Hepatocyte (in vitro differentiated cells): Measurements from ENCODE around the gene MROH2A. TPM values are rescaled to one million over a fixed set of nuclear protein-coding genes. Genes with fewer than 3 reads are reported as not detected.

Source experiments
- DNase-seq: peaks from one replicate; pipeline ENCODE4 v3.0.0-alpha.2; 2016; ENCODE audit warnings: low spot score
- H2AFZ ChIP-seq: fragments of 200-600 bp; sonication (generic); 2 replicates; pipeline ENCODE4 v1.6.0; 2016; ENCODE audit warnings: antibody characterized with exemption, mild to moderate bottlenecking
- H3K27ac ChIP-seq: fragments of 200-600 bp; sonication (generic); 2 replicates; pipeline ENCODE4 v1.5.1; 2016; ENCODE audit warnings: mild to moderate bottlenecking
- H3K27me3 ChIP-seq: fragments of 200-600 bp; sonication (generic); 2 replicates; pipeline ENCODE4 v1.6.1; 2016
- H3K36me3 ChIP-seq: fragments of 200-600 bp; sonication (generic); replicated peaks from 2 replicates; pipeline ENCODE4 v1.5.1; 2016; ENCODE audit warnings: low read depth; ENCODE audit not compliant: insufficient read depth
- H3K4me1 ChIP-seq: fragments of 200-600 bp; sonication (generic); 2 replicates; pipeline ENCODE4 v1.5.1; 2016; ENCODE audit warnings: mild to moderate bottlenecking, moderate library complexity; ENCODE audit not compliant: insufficient read depth
- H3K4me2 ChIP-seq: fragments of 200-600 bp; sonication (generic); 2 replicates; pipeline ENCODE4 v1.6.0; 2016
- H3K4me3 ChIP-seq: fragments of 200-600 bp; sonication (generic); 2 replicates; pipeline ENCODE4 v1.5.1; 2016; ENCODE audit warnings: mild to moderate bottlenecking
- H3K79me2 ChIP-seq: fragments of 200-600 bp; sonication (generic); 2 replicates; pipeline ENCODE4 v1.6.0; 2017; ENCODE audit warnings: mild to moderate bottlenecking
- H3K9me2 ChIP-seq: fragments of 200-600 bp; sonication (generic); replicated peaks from 2 replicates; pipeline ENCODE4 v1.6.0; 2017; ENCODE audit warnings: mild to moderate bottlenecking; ENCODE audit not compliant: insufficient read depth
- H3K9me3 ChIP-seq: fragments of 200-600 bp; sonication (generic); 2 replicates; pipeline ENCODE4 v1.5.1; 2016; ENCODE audit warnings: low read depth, mild to moderate bottlenecking
- H4K20me1 ChIP-seq: fragments of 200-600 bp; sonication (generic); 2 replicates; pipeline ENCODE4 v1.6.0; 2016; ENCODE audit warnings: mild to moderate bottlenecking; ENCODE audit not compliant: insufficient read depth, poor library complexity, severe bottlenecking
- CTCF ChIP-seq: fragments of 200-600 bp; sonication (generic); IDR thresholded peaks from 2 replicates; pipeline ENCODE4 v1.5.1; 2016; ENCODE audit warnings: antibody characterized with exemption, mild to moderate bottlenecking; ENCODE audit not compliant: poor library complexity
- EZH2 ChIP-seq: fragments of 200-600 bp; sonication (generic); IDR thresholded peaks from 2 replicates; pipeline ENCODE4 v1.6.1; 2016; ENCODE audit warnings: antibody characterized with exemption, mild to moderate bottlenecking, borderline replicate concordance
- EZH2phosphoT487 ChIP-seq: fragments of 200-600 bp; sonication (generic); IDR thresholded peaks from one replicate; pipeline ENCODE4 v1.6.1; 2018; ENCODE audit warnings: antibody characterized with exemption, mild to moderate bottlenecking, low read depth, moderate library complexity; ENCODE audit not compliant: unreplicated experiment, severe bottlenecking
- WGBS: methylation state at CpG from one replicate; pipeline ENCODE4 v1.1.6; 2016; ENCODE audit warnings: low lambda C conversion rate; ENCODE audit errors: missing lambda C conversion rate; 5-methylcytosine and 5-hydroxymethylcytosine counted together
- polyA plus RNA-seq: library from polyadenylated mRNA; unstranded; fragments of >200 nt; fragmentation: Nextera tagmentation; extraction: Ambion mirVana; gene quantifications from 2 replicates; pipeline ENCODE4 v1.2.1, GENCODE V29; 2016
- total RNA-seq: library from RNA; depleted of rRNA; stranded (reverse); fragments of >200 nt; gene quantifications from 2 replicates; pipeline ENCODE4 v1.2.3, GENCODE V29; 2014

MROH2A gene
- total and polyA plus RNA-seq, 2 experiments from 2014 or later = not detected

- no peak overlapping the region for H3K27ac ChIP-seq
- H3K9me2 ChIP-seq = no peaks in the 10 kb centered on the region
- no peaks in the 10 kb centered on the region for H3K4me1 ChIP-seq
- WGBS = 98% methylated on average over 4 of the region's 4 CpGs
- H3K9me3 ChIP-seq = no peaks in the 10 kb centered on the region
- no peak overlapping the region for H3K4me2 ChIP-seq
- no peaks in the 10 kb centered on the region for H3K36me3 ChIP-seq
- no peak overlapping the region for H2AFZ ChIP-seq
- TF ChIP-seq EZH2 = no peak
- no peak for TF ChIP-seq EZH2phosphoT487
- TF ChIP-seq CTCF = no peak
- no peaks in the 10 kb centered on the region for H3K27me3 ChIP-seq
- H3K4me3 ChIP-seq = no peak overlapping the region
- no peaks in the 10 kb centered on the region for H4K20me1 ChIP-seq
- no peak for DNase-seq
- H3K79me2 ChIP-seq = peaks cover 5% of the 10 kb centered on the region
Measured at GRCh38 chr2:233858331-233858730, 80.2 kb downstream of the MROH2A start.

GRCh38 chr2:233862261-233862768 lies 84.2 kb downstream of the MROH2A start:
- Histone ChIP-seq H3K27me3 (no peaks in the 10 kb centered on the region), H3K4me3 (no peak overlapping the region), H4K20me1 (no peaks in the 10 kb centered on the region), H3K9me3 (no peaks in the 10 kb centered on the region), H3K4me1 (no peaks in the 10 kb centered on the region), H3K4me2 (no peak overlapping the region), H2AFZ (no peak overlapping the region), H3K27ac (no peak overlapping the region), H3K36me3 (no peaks in the 10 kb centered on the region), H3K79me2 (no peaks in the 10 kb centered on the region), H3K9me2 (no peaks in the 10 kb centered on the region)
- WGBS = 69% methylated on average over 4 of the region's 4 CpGs
- no peak for TF ChIP-seq EZH2
- no peak for TF ChIP-seq CTCF
- DNase-seq = no peak

GRCh38 chr2:233865838-233866237 lies 87.7 kb downstream of the MROH2A start:
- Histone ChIP-seq H4K20me1 (no peaks in the 10 kb centered on the region), H3K4me1 (no peaks in the 10 kb centered on the region), H3K36me3 (no peaks in the 10 kb centered on the region), H3K4me2 (no peak overlapping the region), H2AFZ (no peak overlapping the region), H3K4me3 (no peak overlapping the region), H3K79me2 (no peaks in the 10 kb centered on the region), H3K9me2 (no peaks in the 10 kb centered on the region), H3K27me3 (peaks cover 2% of the 10 kb centered on the region), H3K27ac (no peak overlapping the region), H3K9me3 (peaks cover 8% of the 10 kb centered on the region)
- whole genome bisulfite sequencing = 93% methylated on average over 3 of the region's 3 CpGs
- no peak for DNase-seq
- TF ChIP-seq CTCF (no peak), EZH2phosphoT487 (no peak), EZH2 (no peak)

- no peaks in the 10 kb centered on the region for H3K36me3 ChIP-seq
- H4K20me1 ChIP-seq = no peaks in the 10 kb centered on the region
- over 99% methylated on average over 11 of the region's 11 CpGs for WGBS
- H3K4me1 ChIP-seq = no peaks in the 10 kb centered on the region
- H3K9me3 ChIP-seq = peaks cover 8% of the 10 kb centered on the region
- no peak overlapping the region for H3K4me3 ChIP-seq
- H2AFZ ChIP-seq = no peak overlapping the region
- TF ChIP-seq CTCF (no peak), EZH2phosphoT487 (no peak), EZH2 (no peak)
- H3K27me3 ChIP-seq = peaks cover 7% of the 10 kb centered on the region
- H3K9me2 ChIP-seq = no peaks in the 10 kb centered on the region
- H3K4me2 ChIP-seq = no peak overlapping the region
- H3K79me2 ChIP-seq = no peaks in the 10 kb centered on the region
- no peak overlapping the region for H3K27ac ChIP-seq
- no peak for DNase-seq
Measured at GRCh38 chr2:233866479-233866878, 88.3 kb downstream of the MROH2A start.
